Suprapubic skin (tissue), 4 donors: ENCODE measurements around the gene RINT1. TPM values are rescaled to one million over a fixed set of nuclear protein-coding genes. Genes with fewer than 3 reads are reported as not detected.

ENCODE experiments used
- DNase-seq, 2 donors: peaks; one replicate each; pipeline ENCODE4 v3.0.0-alpha.2; 2019; ENCODE audit warnings: low spot score in 2 of 2
- H3K27ac ChIP-seq: fragments of 200-600 bp; sonication (generic); one replicate; pipeline ENCODE4 v1.5.1; 2019
- H3K27me3 ChIP-seq: fragments of 200-600 bp; sonication (generic); one replicate; pipeline ENCODE4 v1.5.1; 2019
- H3K36me3 ChIP-seq: fragments of 200-600 bp; sonication (generic); one replicate; pipeline ENCODE4 v1.5.1; 2019
- H3K4me1 ChIP-seq: fragments of 200-600 bp; sonication (generic); one replicate; pipeline ENCODE4 v1.5.1; 2019
- H3K4me3 ChIP-seq: fragments of 200-600 bp; sonication (generic); one replicate; pipeline ENCODE4 v1.5.1; 2019; ENCODE audit warnings: mild to moderate bottlenecking
- H3K9me3 ChIP-seq: fragments of 200-600 bp; sonication (generic); one replicate; pipeline ENCODE4 v1.5.1; 2019
- CTCF ChIP-seq, 2 donors: fragments of 200-600 bp in 1 of 2; fragments of 450-650 bp in 1 of 2; sonication (generic) in 1 of 2; IDR thresholded peaks; one replicate each; pipeline ENCODE4 v1.5.1; 2016 to 2019; ENCODE audit warnings: antibody characterized with exemption in 2 of 2, mild to moderate bottlenecking in 1 of 2, moderate library complexity in 1 of 2
- EP300 ChIP-seq: sonication (generic); formaldehyde crosslinking; IDR thresholded peaks from one replicate; pipeline ENCODE4 v1.6.1; 2017; ENCODE audit warnings: antibody characterized with exemption
- POLR2A ChIP-seq, 2 donors: fragments of 450-650 bp; IDR thresholded peaks; one replicate each; pipeline ENCODE4 v1.6.1; 2017; ENCODE audit warnings: antibody characterized with exemption in 2 of 2, mild to moderate bottlenecking in 2 of 2, moderate library complexity in 2 of 2
- POLR2AphosphoS5 ChIP-seq, 3 donors: sonication (generic); formaldehyde crosslinking; IDR thresholded peaks; one replicate each; pipeline ENCODE4 v1.6.1; 2017; ENCODE audit warnings: antibody characterized with exemption in 3 of 3
- WGBS: methylation state at CpG from one replicate; pipeline ENCODE4 v1.1.5; 2018; 5-methylcytosine and 5-hydroxymethylcytosine counted together
- total RNA-seq, 4 donors: library from RNA; depleted of rRNA; stranded (reverse); fragments of >200 nt; gene quantifications; one replicate each; pipeline ENCODE4 v1.1.0, GENCODE V29; 2016

The RINT1 gene
- total RNA-seq, 4 donors from 2014 or later, result 12.9 to 39.5 (median 17.4) TPM

DNA sequence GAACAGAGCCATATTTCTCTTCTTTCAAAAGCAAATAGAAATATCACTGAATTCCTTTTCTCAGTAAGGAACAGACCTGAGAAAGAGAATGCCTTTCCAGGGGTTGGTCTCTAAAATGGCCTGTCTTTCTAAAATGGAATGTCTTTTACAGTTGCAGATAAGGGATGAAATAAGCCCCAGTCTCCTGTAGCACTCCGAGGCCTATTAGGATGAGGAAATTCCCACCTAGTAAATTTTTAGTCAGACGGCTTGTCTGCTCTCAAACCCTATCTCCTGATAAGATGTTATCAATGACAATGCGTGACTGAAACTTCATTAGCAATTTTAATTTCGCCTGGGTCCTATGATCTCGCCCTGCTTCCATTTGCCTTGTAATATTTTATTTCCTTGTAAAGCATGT is 52.2 kb downstream of the RINT1 start:
- peaks cover 4% of the 10 kb centered on the region for H3K27me3 ChIP-seq
- no peaks in the 10 kb centered on the region for H3K36me3 ChIP-seq
- H3K27ac ChIP-seq, result no peak overlapping the region
- no peaks in the 10 kb centered on the region for H3K9me3 ChIP-seq
- 86% methylated on average over 5 of the region's 5 CpGs for WGBS
- no peak for DNase-seq
- H3K4me3 ChIP-seq, result no peak overlapping the region
- TF ChIP-seq POLR2A (IDR thresholded peaks at IDR 0.05), result no peak
- no peak for TF ChIP-seq POLR2AphosphoS5 (IDR thresholded peaks at IDR 0.05)
- no peak for TF ChIP-seq EP300
- TF ChIP-seq CTCF (IDR thresholded peaks at IDR 0.05), result no peak
- H3K4me1 ChIP-seq, result peaks cover 5% of the 10 kb centered on the region

GRCh38 chr7:105585850-105586500 is 54.0 kb downstream of the RINT1 start:
- WGBS, result 93% methylated on average over 2 of the region's 2 CpGs
- Histone ChIP-seq H3K9me3 (no peaks in the 10 kb centered on the region), H3K4me1 (peaks cover 5% of the 10 kb centered on the region), H3K27me3 (peaks cover 4% of the 10 kb centered on the region), H3K27ac (no peak overlapping the region), H3K4me3 (no peak overlapping the region), H3K36me3 (no peaks in the 10 kb centered on the region)
- no peak for DNase-seq
- TF ChIP-seq CTCF (IDR thresholded peaks at IDR 0.05) (no peak), POLR2A (IDR thresholded peaks at IDR 0.05) (no peak), EP300 (no peak), POLR2AphosphoS5 (IDR thresholded peaks at IDR 0.05) (no peak)

GRCh38 chr7:105587909-105588635 is 56.1 kb downstream of the RINT1 start:
- TF ChIP-seq POLR2AphosphoS5 (IDR thresholded peaks at IDR 0.05) (no peak), POLR2A (IDR thresholded peaks at IDR 0.05) (no peak), EP300 (no peak), CTCF (IDR thresholded peaks at IDR 0.05) (no peak)

DNA sequence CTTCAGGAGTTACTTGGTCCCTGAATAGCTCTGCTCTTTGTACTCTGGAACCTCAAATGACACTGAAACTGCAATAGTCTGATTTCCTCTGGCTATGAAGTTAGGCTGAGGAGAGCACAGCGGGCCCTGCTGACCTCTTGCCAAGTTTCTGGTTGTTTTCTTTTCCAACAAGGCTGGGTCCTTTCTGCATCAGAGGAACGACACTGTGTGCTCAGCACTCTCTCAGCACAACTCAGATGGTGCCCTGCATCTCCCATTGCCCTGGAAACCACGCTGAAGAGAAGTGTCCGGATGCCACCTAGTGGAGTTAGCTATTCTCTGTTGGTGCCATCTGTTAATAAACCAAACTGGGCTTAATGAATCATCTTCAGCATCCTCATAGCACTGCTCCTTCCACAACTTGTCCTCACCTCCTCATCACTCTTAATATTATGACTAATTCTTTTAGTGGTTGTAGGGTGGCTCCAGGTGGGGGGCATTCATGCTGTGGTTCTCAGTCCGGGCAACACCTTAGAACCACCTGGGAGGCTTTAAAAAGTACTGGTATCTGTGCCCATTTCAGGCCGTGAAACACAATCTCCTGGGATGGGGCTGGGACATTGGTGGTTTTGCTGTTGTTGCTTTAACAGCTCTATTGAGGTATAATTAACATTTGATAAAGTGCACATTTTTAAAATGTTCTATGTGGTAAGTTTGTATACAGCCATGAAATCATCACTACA is 57.5 kb downstream of the RINT1 start:
- no peak overlapping the region for H3K27ac ChIP-seq
- no peak overlapping the region for H3K4me3 ChIP-seq
- H3K36me3 ChIP-seq, result no peaks in the 10 kb centered on the region
- no peaks in the 10 kb centered on the region for H3K9me3 ChIP-seq
- 25% methylated on average over 6 of the region's 6 CpGs for WGBS
- no peak for TF ChIP-seq POLR2AphosphoS5 (IDR thresholded peaks at IDR 0.05)
- no peak for TF ChIP-seq POLR2A (IDR thresholded peaks at IDR 0.05)
- peak; percentile 25 to 49 for TF ChIP-seq CTCF (IDR thresholded peaks at IDR 0.05)
- TF ChIP-seq EP300, result no peak
- no peak for DNase-seq
- peaks cover 3% of the 10 kb centered on the region for H3K4me1 ChIP-seq
- H3K27me3 ChIP-seq, result no peaks in the 10 kb centered on the region

More at GRCh38 chr7:105587909-105588635, 56.1 kb downstream of the RINT1 start:
- no peaks in the 10 kb centered on the region for H3K4me1 ChIP-seq
- DNase-seq, result no peak
- H3K9me3 ChIP-seq, result no peaks in the 10 kb centered on the region
- no peaks in the 10 kb centered on the region for H3K27me3 ChIP-seq
- H3K4me3 ChIP-seq, result no peak overlapping the region
- H3K36me3 ChIP-seq, result no peaks in the 10 kb centered on the region
- 84% methylated on average over 12 of the region's 12 CpGs for WGBS
- H3K27ac ChIP-seq, result no peak overlapping the region

DNA sequence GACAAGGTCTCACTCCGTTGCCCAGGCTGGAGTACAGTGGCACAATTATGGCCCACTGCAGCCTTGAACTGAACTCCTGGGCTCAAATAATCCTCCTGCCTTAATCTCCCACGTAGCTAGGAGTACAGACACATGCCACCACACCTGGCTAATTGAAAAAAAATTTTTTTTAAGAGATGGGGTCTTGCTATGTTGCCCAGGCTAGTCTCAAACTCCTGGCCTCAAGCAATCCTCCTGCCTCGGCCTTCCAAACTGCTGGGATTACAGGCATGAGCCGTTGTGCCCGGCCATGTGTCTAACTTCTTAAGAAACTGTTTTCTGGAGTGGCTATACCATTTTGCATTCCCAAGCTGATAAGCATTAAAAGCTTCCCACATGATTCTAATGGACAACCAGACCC is 58.8 kb downstream of the RINT1 start:
- no peaks in the 10 kb centered on the region for H3K27me3 ChIP-seq
- H3K4me1 ChIP-seq, result peaks cover 3% of the 10 kb centered on the region
- no peak overlapping the region for H3K4me3 ChIP-seq
- no peaks in the 10 kb centered on the region for H3K9me3 ChIP-seq
- 90% methylated on average over 5 of the region's 5 CpGs for WGBS
- no peak for TF ChIP-seq CTCF (IDR thresholded peaks at IDR 0.05)
- TF ChIP-seq POLR2AphosphoS5 (IDR thresholded peaks at IDR 0.05), result no peak
- no peak for TF ChIP-seq POLR2A (IDR thresholded peaks at IDR 0.05)
- TF ChIP-seq EP300, result no peak
- no peak overlapping the region for H3K27ac ChIP-seq
- no peaks in the 10 kb centered on the region for H3K36me3 ChIP-seq
- no peak for DNase-seq
